22Rv1 (cell line): ENCODE results near the gene VPS13D.
"Not testable (repeated sequence)": the region's sequence is repeated elsewhere in the genome, so short reads cannot be mapped to it uniquely, and the experiment has no call there.

Source experiments
- H3K27ac ChIP-seq: fragments of 450-650 bp; 2 replicates; pipeline ENCODE4 v1.5.1; 2017
- CTCF ChIP-seq: fragments of 450-650 bp; IDR thresholded peaks from 2 replicates; pipeline ENCODE4 v1.5.1; 2017; ENCODE audit warnings: mild to moderate bottlenecking
- ZFX ChIP-seq: fragments of 450-650 bp; IDR thresholded peaks from 2 replicates; pipeline ENCODE4 v1.6.1; 2017; ENCODE audit warnings: antibody characterized with exemption, borderline replicate concordance

The VPS13D gene

GRCh38 chr1:12220890-12221289 is 8.9 kb upstream of the VPS13D start:
- TF ChIP-seq CTCF: no peak
- no peak for TF ChIP-seq ZFX
- H3K27ac ChIP-seq: no peak overlapping the region

- H3K27ac ChIP-seq: not testable (repeated sequence)
Measured at GRCh38 chr1:12222700-12223099, 7.1 kb upstream of the VPS13D start.

- H3K27ac ChIP-seq: not testable (repeated sequence)
Measured at GRCh38 chr1:12224092-12224491, 5.7 kb upstream of the VPS13D start.

GRCh38 chr1:12228979-12229378 is 851 bp upstream of the VPS13D start:
- TF ChIP-seq ZFX (no peak), CTCF (no peak)
- H3K27ac ChIP-seq: no peak overlapping the region

- 0 out of 2 replicates have a peak overlapping the region, but pooled peaks have one; percentile 96 for H3K27ac ChIP-seq
- TF ChIP-seq ZFX (no peak), CTCF (no peak)
Measured at GRCh38 chr1:12229386-12229834, 420 bp upstream of the VPS13D start.

GRCh38 chr1:12230549-12231275 is 882 bp downstream of the VPS13D start:
- TF ChIP-seq CTCF (no peak), ZFX (no peak)
- peak overlapping the region; percentile 96 for H3K27ac ChIP-seq

GRCh38 chr1:12231276-12231595 is 1.4 kb downstream of the VPS13D start:
- H3K27ac ChIP-seq: peak overlapping the region; percentile 96
- TF ChIP-seq ZFX: no peak
- TF ChIP-seq CTCF: no peak

- TF ChIP-seq CTCF (no peak), ZFX (no peak)
- H3K27ac ChIP-seq: peak overlapping the region; percentile 96
Measured at GRCh38 chr1:12232221-12232620, 2.4 kb downstream of the VPS13D start.
